GM19468 (cell line): ENCODE data around the gene RUNX1.
"Not testable (repeated sequence)": the region's sequence is repeated elsewhere in the genome, so short reads cannot be mapped to it uniquely, and the experiment has no call there.

ENCODE experiments used
- ATAC-seq: cut with Tn5 transposase; IDR thresholded peaks from one replicate; pipeline ENCODE4 v1.9.1; 2021; ENCODE audit warnings: mild to moderate bottlenecking, moderate library complexity, moderate number of reproducible peaks; ENCODE audit not compliant: unreplicated experiment; ENCODE audit errors: extremely low read depth

RUNX1 gene

DNA sequence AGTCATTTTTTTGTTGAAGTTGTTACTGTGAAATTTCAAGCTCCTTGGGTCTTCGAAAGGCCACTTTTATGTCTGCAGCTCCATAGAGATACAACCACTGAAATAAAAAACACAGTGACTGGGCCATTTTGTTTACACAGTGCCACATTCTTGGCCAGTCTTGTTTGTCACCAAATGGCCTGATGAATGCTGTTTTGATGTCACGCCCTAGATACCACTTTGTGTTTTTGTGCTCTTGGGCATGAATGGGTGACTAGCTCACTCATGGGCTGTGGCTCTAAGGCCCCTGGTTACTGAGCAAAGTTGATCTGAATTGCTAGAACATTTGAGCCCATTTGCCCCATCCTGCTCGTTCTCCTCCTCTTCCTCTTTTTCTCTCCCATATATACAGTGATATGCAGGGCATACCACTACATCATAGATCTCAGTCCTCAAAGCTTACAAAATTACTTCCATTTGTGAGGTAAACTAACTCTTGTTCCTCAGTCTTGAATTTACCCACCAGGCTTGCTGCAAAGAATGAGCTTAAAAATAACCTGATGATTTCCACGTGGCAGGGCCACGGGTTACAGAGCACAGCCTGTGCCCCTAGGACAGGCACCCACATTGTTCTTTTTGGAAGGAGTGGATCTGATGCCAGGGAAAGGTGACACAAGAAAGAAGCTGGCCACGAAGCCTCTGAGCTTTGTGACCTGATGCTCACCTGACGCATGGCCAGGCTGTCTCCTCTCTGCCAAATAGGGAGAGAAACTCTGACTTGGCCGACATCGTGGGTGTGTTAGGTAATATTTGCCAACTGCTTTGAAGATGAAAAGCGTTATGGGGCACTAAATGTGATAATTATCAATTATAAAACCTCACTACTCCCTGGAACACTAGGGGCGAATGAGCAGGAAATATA, 92.4 kb downstream of the RUNX1 start:
- no peak for ATAC-seq

DNA sequence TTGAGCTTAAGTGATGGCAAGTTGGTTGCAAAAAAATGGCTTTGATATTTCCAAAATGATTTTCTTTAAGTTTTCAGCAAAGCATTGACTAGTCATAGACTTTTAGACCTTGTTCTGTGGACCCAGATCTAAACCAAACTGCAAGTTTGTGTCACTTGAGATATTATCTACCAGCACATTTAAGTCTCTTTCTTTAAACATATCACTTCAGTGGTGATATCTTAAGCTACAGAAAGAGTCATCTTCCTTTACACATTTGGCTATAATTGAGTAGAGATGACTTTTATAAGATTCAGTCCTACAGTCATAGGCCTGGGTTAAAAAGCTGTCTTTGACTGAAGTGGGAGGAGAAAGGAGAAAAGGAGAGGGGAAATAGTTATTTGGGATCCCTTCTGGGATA, 95.2 kb downstream of the RUNX1 start:
- no peak for ATAC-seq

DNA sequence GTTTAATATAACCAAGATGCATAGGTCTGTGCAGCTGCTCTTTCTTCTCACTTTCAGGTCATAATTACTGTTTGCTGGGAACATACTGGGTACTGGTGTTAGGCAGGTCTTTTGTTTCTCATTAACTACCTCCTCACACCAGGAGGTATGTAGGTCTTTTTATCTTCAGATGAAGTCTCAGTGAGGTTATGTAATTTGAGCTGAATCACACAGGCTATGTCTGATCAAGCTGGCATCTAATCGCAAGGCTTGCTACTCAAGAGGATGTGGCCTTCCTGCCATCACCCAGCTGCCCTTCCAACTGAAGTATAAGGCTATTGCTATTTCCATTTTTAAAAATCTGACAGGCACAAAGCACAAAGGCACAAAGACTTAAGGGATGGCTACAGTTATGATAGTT, 96.4 kb downstream of the RUNX1 start:
- ATAC-seq = no peak

DNA sequence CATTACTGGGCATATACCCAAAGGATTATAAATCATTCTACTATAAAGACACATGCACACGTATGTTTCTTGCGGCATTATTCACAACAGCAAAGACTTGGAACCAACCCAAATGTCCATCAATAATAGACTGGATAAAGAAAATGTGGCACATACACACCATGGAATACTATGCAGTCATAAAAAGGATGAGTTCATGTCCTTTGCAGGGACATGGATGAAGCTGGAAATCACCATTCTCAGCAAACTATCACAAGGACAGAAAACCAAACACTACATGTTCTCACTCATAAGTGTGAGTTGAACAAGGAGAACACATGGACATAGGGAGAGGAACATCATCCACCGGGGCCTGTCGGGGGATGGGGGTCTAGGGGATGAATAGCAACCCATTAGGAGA, 97.2 kb downstream of the RUNX1 start:
- ATAC-seq = not testable (repeated sequence)

DNA sequence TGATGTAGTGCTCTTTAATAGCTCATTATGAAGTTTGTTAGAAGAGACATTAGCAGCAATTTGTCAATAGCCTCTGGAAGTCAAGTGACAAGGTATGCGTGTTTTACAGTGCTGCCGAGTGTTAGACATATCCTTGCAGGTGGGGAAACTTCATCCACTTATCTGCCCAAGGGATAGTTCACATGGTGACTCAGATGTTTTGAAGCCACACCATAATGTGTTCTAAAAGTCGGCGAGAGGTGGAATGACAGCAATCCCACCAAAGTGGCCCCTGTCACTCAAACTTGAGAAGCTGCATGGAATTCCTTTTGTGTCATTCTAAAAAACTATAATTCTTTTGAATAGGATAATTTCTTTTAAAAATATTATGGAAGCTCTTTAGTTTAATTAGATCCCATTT, 98.1 kb downstream of the RUNX1 start:
- no peak for ATAC-seq

DNA sequence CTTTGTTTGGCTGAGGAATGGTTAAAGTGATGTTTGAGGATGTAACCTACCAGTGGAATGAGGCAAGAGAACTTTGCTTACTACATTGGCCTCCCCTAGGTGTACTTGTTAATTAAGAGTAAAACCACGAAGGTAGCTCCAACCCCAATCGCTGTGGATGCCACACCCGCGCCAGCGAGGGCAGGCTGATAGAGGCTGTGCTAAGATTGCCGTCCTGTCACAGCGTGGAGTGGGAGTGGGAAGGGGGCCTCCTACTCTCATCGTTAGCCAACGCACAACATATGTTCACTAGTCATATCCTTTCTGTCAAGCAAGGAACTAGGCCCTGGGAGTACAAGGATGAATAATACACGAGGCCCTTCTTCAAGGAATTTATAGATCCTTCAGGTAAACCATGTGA, 99.6 kb downstream of the RUNX1 start:
- no peak for ATAC-seq

DNA sequence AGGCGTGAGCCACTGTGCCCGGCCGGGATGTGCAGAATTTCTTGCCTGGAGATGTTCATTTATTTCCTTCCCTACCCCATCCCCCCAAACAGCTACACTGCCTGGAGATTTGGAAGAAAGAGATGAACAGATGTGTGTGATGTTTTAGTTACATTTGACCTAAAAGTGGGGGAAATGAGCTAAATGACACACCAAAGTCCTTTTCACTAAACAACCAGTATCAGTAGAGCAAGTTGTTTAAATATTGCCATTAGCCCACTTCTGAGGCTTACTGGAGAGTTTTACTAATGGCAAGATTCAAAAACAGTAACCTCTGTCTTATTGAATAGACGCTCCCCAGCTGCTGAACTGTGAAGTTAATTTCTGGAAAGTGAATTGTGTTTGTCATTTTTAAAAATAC, 100.1 kb downstream of the RUNX1 start:
- no peak for ATAC-seq

DNA sequence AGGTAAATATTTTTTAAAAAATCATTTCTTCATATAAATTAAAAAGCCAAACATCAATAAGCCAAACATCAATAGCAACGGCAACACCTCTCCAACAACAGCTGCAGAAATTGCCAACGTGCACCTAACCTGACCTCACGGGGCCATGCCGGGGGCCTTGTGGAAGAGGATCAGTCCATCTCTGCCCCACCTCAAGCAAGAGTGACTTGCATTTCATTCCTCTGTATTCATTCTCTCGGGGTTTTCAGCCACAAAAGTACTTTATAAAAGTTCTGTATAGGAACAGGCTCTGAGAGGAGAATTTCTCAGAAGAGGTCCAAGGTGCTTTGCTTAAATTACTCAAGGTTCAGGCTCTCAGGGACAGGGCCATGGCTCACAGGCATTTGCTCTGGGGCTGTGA, 100.9 kb downstream of the RUNX1 start:
- no peak for ATAC-seq

DNA sequence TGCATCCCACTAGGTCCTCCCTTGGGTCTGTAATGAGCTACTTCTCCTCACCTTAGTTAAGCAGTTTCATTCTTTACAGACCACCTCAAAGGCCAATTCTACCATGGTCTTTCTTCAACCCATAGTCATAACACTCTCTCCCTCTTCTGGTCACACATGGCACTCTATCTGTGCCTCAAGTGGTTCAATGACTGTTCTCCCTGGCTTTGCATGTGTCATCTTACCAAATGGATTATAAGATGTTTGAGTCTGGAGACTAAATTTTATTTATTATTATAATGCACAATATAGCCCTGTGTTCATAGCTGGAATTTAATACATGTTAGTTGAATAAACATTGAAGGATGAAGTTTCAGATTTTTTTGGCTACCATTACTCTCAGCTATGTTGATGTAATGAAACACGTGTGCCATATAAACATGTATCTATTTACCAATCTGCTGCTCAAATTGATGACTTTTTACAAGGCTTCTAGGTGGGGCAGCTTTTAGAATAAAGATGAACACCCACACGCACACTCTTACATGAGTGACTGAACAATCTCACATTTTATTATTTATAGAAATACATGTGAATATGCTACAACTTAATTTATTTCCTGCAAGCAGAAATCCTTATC, 102.1 kb downstream of the RUNX1 start:
- no peak for ATAC-seq

DNA sequence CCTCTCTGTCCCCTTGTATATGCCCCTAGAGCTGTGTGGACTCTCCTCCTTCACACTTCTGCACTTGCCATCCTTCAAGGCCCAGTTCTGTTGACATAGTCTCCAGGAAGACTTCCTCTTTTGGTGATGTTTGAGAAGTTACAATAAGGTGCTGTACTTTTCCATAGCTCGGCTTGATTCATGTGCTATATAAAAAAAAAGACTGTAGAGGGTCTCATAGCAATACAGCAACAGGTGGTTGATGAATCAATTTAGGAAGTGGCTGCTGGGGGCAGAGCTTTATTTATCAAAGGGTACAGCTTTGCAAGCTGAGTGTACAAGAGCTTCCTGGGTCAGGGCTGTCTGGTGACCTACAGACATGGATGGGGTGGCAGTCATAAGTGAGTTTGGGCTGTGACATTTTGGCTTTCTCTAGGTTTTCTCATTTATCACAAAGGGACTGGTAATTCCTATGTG, 102.7 kb downstream of the RUNX1 start:
- no peak for ATAC-seq

DNA sequence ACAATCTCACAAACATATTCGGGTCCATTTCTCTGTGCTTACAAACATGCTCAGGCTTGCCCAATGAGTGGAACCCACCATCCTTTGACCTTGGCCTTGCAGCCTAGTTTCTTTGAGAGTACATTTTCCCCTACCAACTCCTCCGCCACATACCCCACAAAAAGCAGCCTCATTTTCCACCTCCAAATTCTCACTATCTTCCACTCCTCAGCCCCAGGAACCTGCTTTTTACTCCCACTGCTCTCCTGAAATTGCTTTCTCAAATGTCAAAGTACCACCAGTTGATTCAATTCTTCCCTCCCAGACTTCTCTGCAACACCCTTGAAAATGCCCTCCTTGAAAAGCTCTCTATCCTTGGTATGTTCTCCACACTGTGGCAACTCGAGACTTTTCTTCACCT, 103.8 kb downstream of the RUNX1 start:
- ATAC-seq = no peak

DNA sequence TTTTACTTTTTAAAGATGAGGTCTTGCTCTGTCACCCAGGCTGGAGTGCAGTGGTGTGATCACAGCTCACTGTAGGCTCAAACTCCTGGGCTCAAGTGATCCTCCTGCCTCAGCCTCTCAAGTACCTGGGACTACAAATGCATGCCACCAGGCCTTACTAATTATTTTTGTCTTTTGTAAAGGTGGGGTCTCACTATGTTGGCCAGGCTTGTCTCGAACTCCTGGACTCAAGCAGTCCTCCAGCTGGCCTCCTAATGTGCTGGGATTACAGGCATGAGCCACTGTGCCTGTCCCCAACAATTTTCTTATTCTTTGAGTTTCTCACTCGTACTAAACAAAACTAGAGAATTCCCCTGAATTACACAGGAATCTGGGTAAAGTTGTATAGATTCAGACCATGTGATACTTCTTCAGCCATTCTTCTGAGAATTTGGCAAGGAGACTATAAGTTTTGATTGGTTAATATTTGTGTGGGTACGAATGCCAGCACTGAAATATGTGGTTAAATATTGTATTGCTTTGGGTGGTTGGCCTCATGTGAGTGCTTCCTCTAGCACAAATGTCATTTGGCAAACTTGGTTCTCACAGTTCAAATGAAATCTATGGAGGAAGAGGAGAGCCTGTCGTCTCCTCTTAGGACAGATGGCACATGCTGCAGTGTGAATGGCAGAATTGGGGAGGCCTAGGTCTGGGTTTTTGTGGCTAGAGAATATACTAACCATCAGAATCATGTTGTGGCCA, 104.9 kb downstream of the RUNX1 start:
- ATAC-seq = no peak

DNA sequence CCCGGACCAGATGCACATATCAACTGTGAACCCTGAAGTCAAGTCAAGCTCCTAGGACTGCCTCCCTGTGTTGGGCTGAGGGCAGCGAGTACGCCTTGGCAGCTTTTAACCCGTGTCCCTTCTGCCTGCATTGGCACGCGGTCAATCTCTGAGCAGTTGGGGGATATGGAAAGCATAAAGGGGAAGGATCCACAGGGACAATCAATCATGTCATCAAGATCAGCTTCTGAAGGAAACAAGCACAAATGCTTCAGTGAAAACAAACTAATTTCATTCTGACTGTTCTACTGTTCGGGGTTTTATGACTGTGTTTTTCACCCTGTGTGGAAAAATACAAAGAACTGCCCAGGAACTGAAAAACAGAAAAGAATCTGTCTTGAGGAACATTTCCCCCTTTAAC, 106.2 kb downstream of the RUNX1 start:
- no peak for ATAC-seq

DNA sequence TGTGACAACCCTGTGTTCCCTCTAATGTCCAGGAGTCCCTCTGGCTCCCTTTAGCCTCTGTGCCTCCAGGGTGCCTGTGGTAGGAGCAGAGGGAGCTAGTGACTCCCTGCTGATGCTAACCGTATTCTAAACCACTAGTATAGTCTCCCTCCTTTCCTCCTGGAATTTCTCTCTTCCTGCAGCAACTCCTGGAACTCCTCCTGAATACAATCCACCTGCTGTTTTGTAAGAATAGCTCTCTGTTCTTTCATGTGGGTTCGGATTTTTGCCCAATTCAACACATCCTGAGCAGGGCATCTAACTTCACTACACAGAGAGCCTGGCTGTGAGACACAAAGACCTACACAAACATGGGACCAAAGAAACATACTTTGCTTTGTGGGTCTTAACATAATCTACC, 107.9 kb downstream of the RUNX1 start:
- no peak for ATAC-seq

DNA sequence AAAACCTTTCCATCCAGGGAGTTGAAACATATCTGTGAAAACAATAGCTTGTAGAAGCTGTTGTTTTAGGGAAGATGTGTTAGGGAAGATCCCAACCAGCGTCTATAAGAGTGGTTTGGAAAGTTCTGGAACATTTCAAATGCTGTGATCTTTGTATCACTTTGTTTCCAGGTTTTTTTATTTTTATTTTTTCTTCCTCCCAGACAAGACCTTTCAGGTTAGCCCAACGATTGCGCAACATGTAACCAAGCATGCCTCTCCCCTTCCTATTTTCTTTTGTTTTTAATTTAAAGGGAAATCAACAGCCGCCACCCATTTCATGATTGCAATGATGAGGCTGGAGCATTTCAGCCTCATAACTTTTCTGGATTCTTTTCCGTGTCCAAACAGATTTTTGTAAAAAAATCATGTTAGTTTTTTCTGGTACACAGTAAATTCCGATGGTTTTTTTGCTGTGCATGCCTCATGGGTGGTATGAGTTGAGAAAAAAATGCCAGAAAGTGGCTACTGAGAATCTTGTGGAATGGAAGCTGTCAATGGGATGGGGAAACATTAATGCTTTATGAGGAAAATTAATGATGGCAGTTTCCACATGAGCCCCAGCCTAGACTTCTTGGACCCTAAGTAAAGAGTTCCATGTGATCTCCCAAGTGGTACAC, 109.3 kb downstream of the RUNX1 start:
- no peak for ATAC-seq

DNA sequence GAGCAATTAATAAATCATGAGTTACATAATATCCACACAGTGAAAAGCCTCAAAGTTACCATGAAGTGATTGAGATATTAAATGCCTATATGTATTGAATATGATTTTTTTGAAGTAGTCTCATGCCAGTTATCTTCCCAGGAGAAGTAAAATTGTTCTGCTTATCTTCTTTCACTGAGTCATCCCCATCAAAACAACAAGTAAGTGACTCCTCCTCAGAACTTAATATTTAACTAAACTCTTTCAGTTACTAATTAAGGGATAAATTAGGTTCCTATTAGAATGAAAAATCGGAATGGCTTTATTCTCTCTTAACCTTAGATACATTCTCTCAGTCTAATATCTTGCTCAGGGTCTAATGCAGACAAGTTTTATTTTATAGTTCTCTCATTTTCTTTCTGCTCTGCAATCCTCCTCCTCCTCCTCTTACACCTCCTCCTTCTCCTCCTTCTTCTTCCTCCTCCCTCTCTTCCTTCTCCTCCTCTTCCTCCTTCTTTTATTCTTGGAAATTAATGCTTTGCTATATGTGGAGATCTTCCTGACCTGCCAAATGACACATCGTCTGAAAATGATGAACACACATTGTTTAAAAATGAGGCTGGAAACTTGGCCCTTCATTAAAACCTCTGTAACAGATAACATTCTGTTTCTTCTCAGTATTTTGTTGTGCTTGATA, 110.9 kb downstream of the RUNX1 start:
- ATAC-seq = no peak

DNA sequence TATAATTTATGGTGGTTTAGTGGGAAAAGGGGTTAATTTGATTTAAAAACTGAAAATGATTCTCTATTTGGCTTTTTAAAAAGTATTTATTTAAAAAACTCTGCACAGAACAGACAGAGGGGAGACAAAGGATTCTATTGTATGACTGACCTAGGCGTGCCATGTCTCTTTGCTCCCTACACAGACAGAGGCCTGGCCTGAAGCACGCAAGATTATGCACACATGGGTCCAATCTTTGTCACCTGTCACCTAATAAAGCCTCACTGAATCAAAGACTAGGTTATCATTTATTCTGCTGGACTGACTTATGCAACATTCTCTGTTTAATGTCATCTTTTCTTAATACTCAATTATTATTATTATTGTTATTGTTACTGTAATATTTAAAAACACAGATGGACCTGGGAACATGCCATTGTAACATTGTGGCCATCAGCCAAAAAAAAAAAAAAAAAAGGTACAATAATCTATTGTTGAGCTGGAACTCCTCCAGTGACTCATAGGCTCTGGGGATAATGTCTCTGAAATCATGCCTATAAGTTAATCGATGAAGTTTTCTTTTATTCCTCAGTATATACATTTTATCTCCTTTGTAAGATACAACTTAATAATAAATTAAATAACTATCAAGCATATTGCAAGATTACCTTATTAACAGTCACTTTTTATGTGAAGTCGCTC, 112.1 kb downstream of the RUNX1 start:
- no peak for ATAC-seq

DNA sequence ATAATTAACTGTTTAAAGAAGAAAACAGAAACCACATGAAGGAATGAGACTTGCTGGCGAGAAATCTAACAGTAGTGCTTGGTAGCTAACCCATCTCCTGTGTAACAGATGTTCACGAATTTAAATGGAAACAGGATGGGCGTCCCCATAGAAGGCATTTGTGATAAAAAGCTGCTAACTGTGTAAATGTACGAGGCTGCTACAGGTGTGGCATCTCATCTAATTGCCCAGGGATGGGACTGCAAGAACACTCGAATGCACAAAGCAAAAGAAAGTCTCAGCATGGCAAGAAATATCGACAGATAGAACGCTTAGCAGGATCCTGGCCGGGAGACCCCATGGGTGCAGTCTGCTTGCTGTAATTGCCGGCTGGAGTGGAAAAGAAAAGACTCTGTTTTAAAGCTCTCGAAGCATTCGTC, 112.7 kb downstream of the RUNX1 start:
- ATAC-seq = no peak

DNA sequence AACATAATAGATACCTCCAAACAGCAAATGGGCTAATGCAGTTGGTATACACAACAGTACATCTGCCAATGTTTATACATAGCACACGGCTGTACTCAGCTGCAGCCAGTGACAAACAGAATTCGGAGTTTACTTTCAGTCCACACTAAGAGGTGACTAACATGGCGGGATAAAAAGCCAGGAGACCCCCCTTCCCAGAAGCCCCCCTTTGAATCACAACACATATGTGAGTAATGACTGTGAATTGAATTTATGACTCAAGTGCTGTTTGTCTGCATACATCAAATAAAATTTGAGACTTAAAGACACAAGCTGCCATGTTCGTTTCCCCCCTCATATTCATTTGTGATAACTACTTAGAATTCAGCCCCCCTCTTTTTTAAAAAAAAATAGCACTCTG, 113.2 kb downstream of the RUNX1 start:
- no peak for ATAC-seq
